ENCODE data around the gene CAMK1. TPM values are rescaled to one million over a fixed set of nuclear protein-coding genes. Genes with fewer than 3 reads are reported as not detected.

The CAMK1 gene
- total and polyA plus RNA-seq, 7 donors = 3.9 to 7.2 (median 5.5) TPM

DNA sequence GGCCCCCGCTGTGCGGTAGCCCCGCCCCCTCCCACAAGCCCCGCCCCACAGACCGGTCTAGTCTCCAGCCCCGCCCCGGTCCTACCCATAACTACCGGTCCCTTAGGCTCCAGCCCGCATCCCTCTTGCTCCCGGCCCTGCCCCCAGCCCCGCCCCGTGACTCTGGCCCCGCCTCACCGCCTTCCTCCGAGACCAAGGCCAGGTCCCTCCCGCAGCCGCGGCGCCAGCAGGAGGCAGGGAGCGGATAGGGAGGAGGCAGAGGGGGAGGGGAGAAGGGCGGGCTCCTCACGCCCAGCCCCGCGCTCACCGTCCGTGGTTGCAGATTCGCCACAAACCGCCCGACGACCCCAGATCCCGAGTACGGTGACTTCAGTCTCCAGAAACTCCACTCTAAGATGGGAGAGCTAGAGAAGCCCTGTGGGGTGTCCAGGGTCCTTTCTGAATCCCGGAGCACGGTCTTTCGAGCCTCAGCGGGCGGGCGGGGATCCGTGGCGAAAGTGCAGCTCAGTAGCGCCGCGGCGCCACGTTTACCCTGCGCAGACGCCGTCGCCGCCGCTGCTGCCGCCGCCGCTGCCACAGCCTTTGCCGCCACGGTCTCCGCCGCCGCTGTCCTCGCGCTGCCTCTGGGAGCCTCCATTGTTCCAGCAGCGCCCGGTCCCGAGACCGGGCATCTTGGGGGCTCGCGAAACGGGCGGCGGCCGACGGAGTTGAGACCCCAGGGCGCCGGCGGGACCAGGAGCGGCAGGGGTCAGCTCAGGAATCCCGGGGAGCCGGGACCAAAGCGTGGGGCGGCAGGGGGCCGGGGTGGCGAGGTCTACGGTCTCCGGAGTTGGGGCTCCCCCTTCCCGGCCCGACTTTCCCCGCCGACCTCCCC, 38.3 kb downstream of the CAMK1 start, which contains the start of gene BRPF1:
TSS of gene BRPF1 (plus strand) at position 530 of the 874 bp plus-strand sequence. CDS start 2,406 bp downstream, outside the sequence.
- peaks cover 0 to 27% of the 10 kb centered on the region in 2 donors for H3K36me3 ChIP-seq (ENCODE audit: insufficient read depth in 1 of 2, low read depth in 1 of 2)
- intact Hi-C loops (cut with DNase I) = loop anchor here in 1 of 2 donors (1.0 kb wide), 1 partner anchor 18 kb away; the partner anchor contains the start of gene OGG1
- TF ChIP-seq CTCF (IDR thresholded peaks at IDR 0.05) = no peak
- peaks cover 17% of the 10 kb centered on the region for H3K4me1 ChIP-seq
- peak within 1 kb of the TSS; percentile 100 for H3K27ac ChIP-seq
- 0 to 1% (median 1%) methylated on average over 66 to 88 of the region's 88 CpGs for WGBS, 3 donors
- H3K9me3 ChIP-seq = no peaks in the 10 kb centered on the region
- H3K27me3 ChIP-seq (ENCODE audit: insufficient read depth in 3 of 3, low read length in 2 of 3) = no peaks in the 10 kb centered on the region
- DNase-seq (peak; percentile 100), ATAC-seq (peak; percentile 97 to 98 (median 98))
- H3K4me3 ChIP-seq = peak within 1 kb of the TSS; percentile 95

GRCh38 chr3:9730657-9731205, 39.0 kb downstream of the CAMK1 start:
- Histone ChIP-seq H3K27me3 (ENCODE audit: insufficient read depth in 3 of 3, low read length in 2 of 3) (no peaks in the 10 kb centered on the region), H3K4me1 (peaks cover 17% of the 10 kb centered on the region), H3K27ac (peak overlapping the region; percentile 100), H3K9me3 (no peaks in the 10 kb centered on the region), H3K4me3 (peak overlapping the region; percentile 95), H3K36me3 (ENCODE audit: insufficient read depth in 1 of 2, low read depth in 1 of 2) (peaks cover 0 to 20% of the 10 kb centered on the region in 2 donors)
- ATAC-seq = peak; percentile 56 to 73 (median 66)
- intact Hi-C loops (cut with DNase I) = loop anchor here in 1 of 2 donors (1.0 kb wide), 1 partner anchor 19 kb away; the partner anchor contains the start of gene OGG1
- TF ChIP-seq CTCF (IDR thresholded peaks at IDR 0.05) = no peak
- WGBS, 3 donors = 2% methylated on average over 16 of the region's 17 CpGs
- DNase-seq = no peak

DNA sequence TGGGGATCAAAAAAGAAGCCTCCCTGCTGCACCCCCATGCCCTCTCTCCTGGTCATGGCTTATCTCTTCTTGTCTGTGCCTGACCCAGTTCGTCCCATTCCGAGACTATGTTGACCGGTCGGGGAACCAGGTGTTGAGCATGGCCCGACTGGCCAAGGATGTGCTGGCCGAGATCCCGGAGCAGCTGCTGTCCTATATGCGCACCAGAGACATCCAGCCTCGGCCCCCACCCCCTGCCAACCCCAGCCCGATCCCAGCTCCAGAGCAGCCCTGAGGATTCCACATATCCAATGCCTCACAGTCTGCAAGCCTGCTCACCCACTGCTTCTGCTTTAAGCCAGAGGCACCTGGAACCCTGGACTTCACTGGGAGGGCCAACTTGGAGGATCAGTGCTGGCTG, 40.3 kb downstream of the CAMK1 start:
- intact Hi-C loops (cut with DNase I) = no loop called here
- no peak for ATAC-seq
- whole genome bisulfite sequencing, 3 donors = 42 to 70% (median 57%) methylated on average over 10 of the region's 10 CpGs

GRCh38 chr3:9727743-9728142, 42.0 kb downstream of the CAMK1 start:
- no peaks in the 10 kb centered on the region for H3K27me3 ChIP-seq (ENCODE audit: insufficient read depth in 3 of 3, low read length in 2 of 3)
- no peak for ATAC-seq
- H3K27ac ChIP-seq = no peak overlapping the region
- intact Hi-C loops (cut with DNase I) = no loop called here
- no peaks in the 10 kb centered on the region for H3K9me3 ChIP-seq
- no peak overlapping the region for H3K4me3 ChIP-seq
- 90 to 95% (median 90%) methylated on average over 2 of the region's 2 CpGs for WGBS, 3 donors
- no peak for TF ChIP-seq CTCF (IDR thresholded peaks at IDR 0.05)
- DNase-seq = no peak
- H3K4me1 ChIP-seq = peaks cover 6% of the 10 kb centered on the region
- no peaks in the 10 kb centered on the region for H3K36me3 ChIP-seq (ENCODE audit: insufficient read depth in 1 of 2, low read depth in 1 of 2)

More for the DNA sequence above, 40.3 kb downstream of the CAMK1 start:
- Histone ChIP-seq H3K27me3 (ENCODE audit: insufficient read depth in 3 of 3, low read length in 2 of 3) (no peaks in the 10 kb centered on the region), H3K36me3 (ENCODE audit: insufficient read depth in 1 of 2, low read depth in 1 of 2) (peaks cover 0 to 7% of the 10 kb centered on the region in 2 donors), H3K4me3 (no peak overlapping the region), H3K27ac (no peak overlapping the region), H3K9me3 (no peaks in the 10 kb centered on the region), H3K4me1 (peaks cover 17% of the 10 kb centered on the region)
- no peak for DNase-seq
- no peak for TF ChIP-seq CTCF (IDR thresholded peaks at IDR 0.05)

All from psoas muscle (tissue), 8 donors.